Endothelial cell of umbilical vein (primary cell): ENCODE data around the gene GRM8.
"Not testable (repeated sequence)": the region's sequence is repeated elsewhere in the genome, so short reads cannot be mapped to it uniquely, and the experiment has no call there.

Experiments
- CTCF ChIP-seq, 2 donors: IDR thresholded peaks; 1 replicate in 1 of 2; 2 replicates in 1 of 2; pipeline ENCODE4 v1.5.1; 2011; ENCODE audit warnings: low read length in 2 of 2, mild to moderate bottlenecking in 2 of 2, moderate library complexity in 2 of 2, control low read depth in 1 of 2, inconsistent platforms in 1 of 2, low read depth in 1 of 2; ENCODE audit not compliant: insufficient read depth in 1 of 2; ENCODE audit errors: extremely low read depth in 1 of 2
- EZH2 ChIP-seq: IDR thresholded peaks from 2 replicates; pipeline ENCODE4 v1.6.1; 2012; ENCODE audit warnings: borderline replicate concordance, low read depth, mild to moderate bottlenecking, moderate library complexity, low read length, inconsistent platforms; ENCODE audit not compliant: severe bottlenecking
- POLR2A ChIP-seq: IDR thresholded peaks from 2 replicates; pipeline ENCODE4 v1.6.1; 2012; ENCODE audit warnings: low read depth, mild to moderate bottlenecking, control low read depth, low read length

- not testable (repeated sequence) for TF ChIP-seq EZH2; POLR2A; CTCF (IDR thresholded peaks at IDR 0.05; ENCODE audit: extremely low read depth in 1 of 2, insufficient read depth in 1 of 2, low read depth in 1 of 2, low read length in 2 of 2)
Observed at GRCh38 chr7:126907657-126908056, 345.1 kb downstream of the GRM8 start.
